ENCODE results near the gene UBASH3B.
A peak's percentile ranks its signal among the peaks of the same experiment; 100 is the strongest.

The UBASH3B gene

GRCh38 chr11:122678406-122678805 is 22.9 kb downstream of the UBASH3B start:
- no peak for DNase-seq (ENCODE audit: low spot score)

- no peak for DNase-seq (ENCODE audit: low spot score)
These were observed 23.9 kb downstream of the UBASH3B start for GRCh38 chr11:122679466-122679865.

GRCh38 chr11:122681070-122681469 is 25.5 kb downstream of the UBASH3B start:
- DNase-seq (ENCODE audit: low spot score), result no peak

- DNase-seq (ENCODE audit: low spot score), result no peak
These were observed 26.2 kb downstream of the UBASH3B start for GRCh38 chr11:122681735-122682134.

GRCh38 chr11:122682464-122682863 is 26.9 kb downstream of the UBASH3B start:
- no peak for DNase-seq (ENCODE audit: low spot score)

- no peak for DNase-seq (ENCODE audit: low spot score)
These were observed 29.5 kb downstream of the UBASH3B start for GRCh38 chr11:122685041-122685440.

- no peak for DNase-seq (ENCODE audit: low spot score)
These were observed 30.6 kb downstream of the UBASH3B start for GRCh38 chr11:122686111-122686510.

- DNase-seq (ENCODE audit: low spot score), result no peak
These were observed 34.9 kb downstream of the UBASH3B start for GRCh38 chr11:122690384-122690783.

- DNase-seq (ENCODE audit: low spot score), result no peak
These were observed 35.5 kb downstream of the UBASH3B start for GRCh38 chr11:122690801-122691548.

- no peak for DNase-seq (ENCODE audit: low spot score)
These were observed 36.1 kb downstream of the UBASH3B start for GRCh38 chr11:122691549-122692150.

- no peak for DNase-seq (ENCODE audit: low spot score)
These were observed 36.9 kb downstream of the UBASH3B start for GRCh38 chr11:122692444-122692843.

GRCh38 chr11:122695076-122695615 is 39.6 kb downstream of the UBASH3B start:
- DNase-seq (ENCODE audit: low spot score), result no peak

GRCh38 chr11:122696662-122697061 is 41.1 kb downstream of the UBASH3B start:
- DNase-seq (ENCODE audit: low spot score), result no peak

- DNase-seq (ENCODE audit: low spot score), result no peak
These were observed 42.2 kb downstream of the UBASH3B start for GRCh38 chr11:122697636-122698167.

GRCh38 chr11:122698392-122698791 is 42.9 kb downstream of the UBASH3B start:
- no peak for DNase-seq (ENCODE audit: low spot score)

GRCh38 chr11:122700666-122701065 is 45.1 kb downstream of the UBASH3B start:
- DNase-seq (ENCODE audit: low spot score), result no peak

- no peak for DNase-seq (ENCODE audit: low spot score)
These were observed 45.6 kb downstream of the UBASH3B start for GRCh38 chr11:122701143-122701542.

- DNase-seq (ENCODE audit: low spot score), result no peak
These were observed 48.2 kb downstream of the UBASH3B start for GRCh38 chr11:122703541-122704272.

- no peak for DNase-seq (ENCODE audit: low spot score)
These were observed 49.9 kb downstream of the UBASH3B start for GRCh38 chr11:122705396-122705795.

GRCh38 chr11:122706291-122707088 is 51.0 kb downstream of the UBASH3B start:
- DNase-seq (ENCODE audit: low spot score), result peak; percentile 11

- DNase-seq (ENCODE audit: low spot score), result no peak
These were observed 51.6 kb downstream of the UBASH3B start for GRCh38 chr11:122707111-122707510.

- DNase-seq (ENCODE audit: low spot score), result no peak
These were observed 52.4 kb downstream of the UBASH3B start for GRCh38 chr11:122707901-122708300.

Data from HuH-7.5 (cell line).